Activated T-cell treated with anti-CD3 and anti-CD28 coated beads, Interleukin-2, amount 50 U/mL, for 72 hours (primary cell): ENCODE measurements around the gene CPNE7. TPM values are rescaled to one million over a fixed set of nuclear protein-coding genes. Genes with fewer than 3 reads are reported as not detected.

Source experiments
- ATAC-seq, 2 donors: fragments of 150-1000 bp; cut with Tn5 transposase; replicated peaks in 1 of 2; 2 replicates each; pipeline ENCODE4 v1.10.0; 2021; ENCODE audit warnings: moderate library complexity in 2 of 2, mild to moderate bottlenecking in 1 of 2
- DNase-seq, 2 donors: peaks; one replicate each; pipeline ENCODE4 v3.0.0; 2021 to 2022; ENCODE audit warnings: mixed read lengths in 1 of 2
- H3K27ac Mint-ChIP-seq: one replicate; pipeline ENCODE4 v1.8.0; 2022; ENCODE audit warnings: mild to moderate bottlenecking, moderate library complexity, mixed read lengths
- H3K27me3 Mint-ChIP-seq: one replicate; pipeline ENCODE4 v1.8.0; 2022; ENCODE audit warnings: low read depth, mixed read lengths
- H3K36me3 Mint-ChIP-seq, 2 donors: one replicate each; pipeline ENCODE4 v1.8.0; 2022; ENCODE audit warnings: mixed read lengths in 2 of 2, mild to moderate bottlenecking in 1 of 2; ENCODE audit not compliant: insufficient read depth in 2 of 2
- H3K4me1 Mint-ChIP-seq: one replicate; pipeline ENCODE4 v1.8.0; 2022; ENCODE audit warnings: low read depth, mixed read lengths
- H3K4me3 Mint-ChIP-seq, 2 donors: one replicate each; pipeline ENCODE4 v1.8.0; 2022; ENCODE audit warnings: mild to moderate bottlenecking in 2 of 2, mixed read lengths in 2 of 2, moderate library complexity in 2 of 2
- H3K9me3 Mint-ChIP-seq, 2 donors: one replicate each; pipeline ENCODE4 v1.8.0; 2022; ENCODE audit warnings: mixed read lengths in 2 of 2
- total RNA-seq, 2 donors: library from RNA; stranded (reverse); gene quantifications; one replicate each; pipeline ENCODE4 v1.2.3, GENCODE V29; 2022

CPNE7 gene
- 10 to 100 TPM; 10.9 to 11.4 TPM for total RNA-seq

- Mint-ChIP-seq H3K9me3 (no peaks in the 10 kb centered on the region), H3K36me3 (no peaks in the 10 kb centered on the region), H3K27me3 (peaks cover 8% of the 10 kb centered on the region), H3K27ac (no peak within 1 kb of the TSS), H3K4me3 (peak within 1 kb of the TSS; percentile 74 to 77), H3K4me1 (no peaks in the 10 kb centered on the region)
- DNase-seq = peak in 1 of 2 donors; percentile 33
- ATAC-seq = peak; percentile 24 to 34
These were observed at the start of gene CPNE7 for GRCh38 chr16:89575247-89576152. Gene CPNE7, plus strand, starts transcription at chr16:89575758. Its CDS starts 140 bp downstream, at chr16:89575898.

GRCh38 chr16:89529097-89529496 is 46.5 kb upstream of the CPNE7 start:
- ATAC-seq (no peak), DNase-seq (no peak)
- Mint-ChIP-seq H3K27me3 (no peaks in the 10 kb centered on the region), H3K27ac (no peak overlapping the region), H3K4me3 (no peak overlapping the region), H3K36me3 (peaks cover 1 to 20% of the 10 kb centered on the region in 2 donors), H3K9me3 (no peaks in the 10 kb centered on the region), H3K4me1 (peaks cover 8% of the 10 kb centered on the region)

DNA sequence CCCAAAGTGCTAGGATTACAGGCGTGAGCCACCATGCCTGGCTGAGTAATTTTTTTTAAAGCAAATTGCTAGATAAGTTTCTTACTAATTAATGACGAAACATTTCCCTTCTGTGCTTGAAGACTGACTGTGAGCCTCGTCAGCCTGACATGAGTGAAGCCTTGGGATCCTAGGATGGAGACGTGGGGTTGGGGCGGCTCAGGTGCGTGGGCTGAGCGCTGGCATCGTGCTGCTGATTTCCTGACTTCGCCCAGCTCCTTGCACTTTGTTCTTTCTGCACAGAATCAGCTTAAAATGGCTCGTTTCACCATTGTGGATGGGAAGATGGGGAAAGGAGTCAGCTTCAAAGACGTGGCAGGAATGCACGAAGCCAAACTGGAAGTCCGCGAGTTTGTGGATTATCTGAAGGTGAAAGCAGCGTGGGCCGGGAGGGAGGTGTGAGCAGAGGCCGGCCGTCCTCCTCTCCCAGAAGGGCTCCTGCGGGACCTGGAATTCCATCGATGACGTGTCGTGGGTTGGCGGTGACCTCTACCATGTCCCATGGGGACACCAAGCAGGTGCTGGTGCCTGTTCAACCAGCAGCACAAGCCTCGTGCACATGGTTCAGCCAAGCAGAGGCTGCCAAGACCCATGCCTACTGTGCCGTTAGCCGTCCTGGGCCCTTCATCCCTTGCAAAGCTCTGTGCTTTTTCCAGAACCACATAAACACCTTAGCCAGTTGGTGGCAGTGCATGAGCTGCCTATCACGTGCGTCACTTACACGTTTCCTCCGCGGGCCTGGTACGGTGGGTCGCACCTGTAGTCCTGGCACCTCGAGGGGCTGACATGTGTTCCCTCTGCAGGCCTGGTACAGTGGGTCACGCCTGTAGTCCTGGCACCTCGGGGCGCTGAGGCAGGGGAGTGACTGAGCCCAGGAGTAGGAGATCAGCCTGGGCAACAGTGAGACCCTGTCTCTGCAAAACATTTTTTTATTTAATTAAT is 44.9 kb upstream of the CPNE7 start:
- Mint-ChIP-seq H3K27ac (no peak overlapping the region), H3K36me3 (peaks cover 2 to 25% of the 10 kb centered on the region in 2 donors), H3K27me3 (no peaks in the 10 kb centered on the region), H3K4me3 (no peak overlapping the region), H3K9me3 (no peaks in the 10 kb centered on the region), H3K4me1 (peaks cover 17% of the 10 kb centered on the region)
- ATAC-seq = no peak
- DNase-seq = no peak

- DNase-seq (no peak), ATAC-seq (no peak)
- H3K27ac Mint-ChIP-seq = no peak overlapping the region
- H3K27me3 Mint-ChIP-seq = no peaks in the 10 kb centered on the region
- H3K4me3 Mint-ChIP-seq = no peak overlapping the region
- H3K9me3 Mint-ChIP-seq = no peaks in the 10 kb centered on the region
- H3K36me3 Mint-ChIP-seq = peaks cover 2 to 25% of the 10 kb centered on the region in 2 donors
- H3K4me1 Mint-ChIP-seq = peaks cover 17% of the 10 kb centered on the region
These were observed 43.6 kb upstream of the CPNE7 start for GRCh38 chr16:89531821-89532526.

DNA sequence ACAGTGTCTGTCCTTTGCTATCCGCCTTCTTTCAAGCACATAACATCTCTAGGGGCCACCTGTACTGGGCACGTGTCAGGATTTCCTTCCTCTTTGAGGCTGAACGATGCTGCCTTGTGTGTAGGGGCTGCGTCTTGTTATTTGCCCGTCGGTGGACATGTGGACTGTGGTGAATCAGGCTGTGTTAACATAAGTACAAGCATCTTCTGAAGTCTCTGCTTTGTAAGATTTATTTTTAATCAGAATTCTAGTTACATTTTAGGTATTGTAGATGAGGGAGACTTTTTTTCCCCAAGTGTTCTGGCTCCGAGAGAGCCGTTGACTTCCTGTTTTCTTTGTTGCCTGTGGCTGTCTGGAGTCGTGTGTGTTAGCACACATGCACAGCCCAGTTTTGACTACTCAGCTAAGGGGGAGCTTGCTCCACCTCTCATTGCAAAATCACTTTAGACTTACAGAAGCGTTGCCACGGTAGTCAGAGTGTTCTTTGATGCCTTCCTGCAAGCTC is 41.3 kb upstream of the CPNE7 start:
- Mint-ChIP-seq H3K36me3 (peaks cover 3 to 20% of the 10 kb centered on the region in 2 donors), H3K4me1 (peaks cover 17% of the 10 kb centered on the region), H3K4me3 (peak overlapping the region; percentile 3 to 36), H3K27ac (peak overlapping the region; percentile 49), H3K27me3 (no peaks in the 10 kb centered on the region), H3K9me3 (no peaks in the 10 kb centered on the region)
- ATAC-seq (peak; percentile 60 to 80), DNase-seq (no peak)

GRCh38 chr16:89536371-89536770 is 39.2 kb upstream of the CPNE7 start:
- ATAC-seq (no peak), DNase-seq (no peak)
- H3K4me3 Mint-ChIP-seq = no peak overlapping the region
- H3K27me3 Mint-ChIP-seq = no peaks in the 10 kb centered on the region
- H3K4me1 Mint-ChIP-seq = peaks cover 17% of the 10 kb centered on the region
- H3K27ac Mint-ChIP-seq = no peak overlapping the region
- no peaks in the 10 kb centered on the region for H3K9me3 Mint-ChIP-seq
- peaks cover 3 to 20% of the 10 kb centered on the region in 2 donors for H3K36me3 Mint-ChIP-seq

GRCh38 chr16:89536886-89537548 is 38.5 kb upstream of the CPNE7 start:
- ATAC-seq = no peak
- no peak overlapping the region for H3K27ac Mint-ChIP-seq
- no peaks in the 10 kb centered on the region for H3K27me3 Mint-ChIP-seq
- H3K36me3 Mint-ChIP-seq = peaks cover 3 to 17% of the 10 kb centered on the region in 2 donors
- DNase-seq = no peak
- H3K4me3 Mint-ChIP-seq = no peak overlapping the region
- H3K4me1 Mint-ChIP-seq = peaks cover 17% of the 10 kb centered on the region
- no peaks in the 10 kb centered on the region for H3K9me3 Mint-ChIP-seq

DNA sequence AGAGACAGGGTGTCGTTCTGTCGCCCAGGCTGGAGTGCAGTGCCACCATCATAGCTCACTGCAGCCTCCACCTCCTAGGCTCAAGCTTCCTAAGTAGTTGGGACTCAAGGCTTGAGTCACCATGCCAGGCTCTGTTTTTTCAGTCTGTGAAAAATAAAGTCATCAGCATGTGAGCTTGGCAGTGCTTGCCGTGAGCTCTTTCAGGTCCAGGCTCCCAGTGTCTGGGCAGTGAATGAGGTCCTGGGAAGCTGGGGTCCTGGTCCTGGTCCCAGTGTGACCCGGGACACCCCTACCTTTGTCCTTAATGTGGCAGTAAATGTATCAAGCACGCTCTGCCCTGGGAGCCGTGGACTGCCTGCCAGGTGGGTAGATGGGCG is 38.0 kb upstream of the CPNE7 start:
- Mint-ChIP-seq H3K27ac (no peak overlapping the region), H3K9me3 (no peaks in the 10 kb centered on the region), H3K4me1 (peaks cover 17% of the 10 kb centered on the region), H3K4me3 (no peak overlapping the region), H3K36me3 (peaks cover 3 to 16% of the 10 kb centered on the region in 2 donors), H3K27me3 (no peaks in the 10 kb centered on the region)
- DNase-seq (no peak), ATAC-seq (no peak)

- Mint-ChIP-seq H3K4me1 (peaks cover 17% of the 10 kb centered on the region), H3K4me3 (no peak overlapping the region), H3K27ac (no peak overlapping the region), H3K27me3 (no peaks in the 10 kb centered on the region), H3K9me3 (no peaks in the 10 kb centered on the region), H3K36me3 (peaks cover 3 to 14% of the 10 kb centered on the region in 2 donors)
- ATAC-seq (no peak), DNase-seq (no peak)
These were observed 37.3 kb upstream of the CPNE7 start for GRCh38 chr16:89538286-89538685.

- H3K36me3 Mint-ChIP-seq = peaks cover 1% of the 10 kb centered on the region in 2 donors
- no peak overlapping the region for H3K27ac Mint-ChIP-seq
- no peaks in the 10 kb centered on the region for H3K4me1 Mint-ChIP-seq
- no peak overlapping the region for H3K4me3 Mint-ChIP-seq
- H3K9me3 Mint-ChIP-seq = no peaks in the 10 kb centered on the region
- H3K27me3 Mint-ChIP-seq = no peaks in the 10 kb centered on the region
- ATAC-seq = no peak
- DNase-seq = no peak
These were observed 35.0 kb upstream of the CPNE7 start for GRCh38 chr16:89540557-89540956.

- no peak for DNase-seq
- H3K9me3 Mint-ChIP-seq = no peaks in the 10 kb centered on the region
- no peaks in the 10 kb centered on the region for H3K4me1 Mint-ChIP-seq
- no peaks in the 10 kb centered on the region for H3K27me3 Mint-ChIP-seq
- H3K4me3 Mint-ChIP-seq = no peak overlapping the region
- ATAC-seq = no peak
- peaks cover 1 to 2% of the 10 kb centered on the region in 2 donors for H3K36me3 Mint-ChIP-seq
- no peak overlapping the region for H3K27ac Mint-ChIP-seq
These were observed 33.8 kb upstream of the CPNE7 start for GRCh38 chr16:89541792-89542191.

DNA sequence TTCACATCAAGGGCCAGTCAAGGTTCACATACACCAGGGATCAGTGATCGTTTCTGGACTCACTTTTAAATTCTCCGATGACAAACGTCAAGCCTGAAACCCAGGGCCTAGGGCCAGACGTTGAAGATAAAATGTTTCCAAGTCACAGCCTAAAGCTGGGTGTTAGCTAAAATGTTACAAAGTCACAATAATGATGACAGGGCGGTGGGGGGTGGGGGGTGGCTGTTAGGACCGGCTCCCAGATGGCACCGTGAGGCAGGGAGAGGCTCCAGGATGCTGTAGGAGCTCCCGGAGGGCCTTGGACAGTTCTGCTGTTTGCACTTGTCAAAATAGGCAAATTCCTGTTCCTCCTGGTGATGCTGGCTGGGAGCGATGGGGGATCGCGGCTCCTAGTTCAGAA is 31.4 kb upstream of the CPNE7 start:
- Mint-ChIP-seq H3K27ac (no peak overlapping the region), H3K36me3 (peaks cover 0 to 3% of the 10 kb centered on the region in 2 donors), H3K4me1 (peaks cover 13% of the 10 kb centered on the region), H3K9me3 (no peaks in the 10 kb centered on the region), H3K4me3 (no peak overlapping the region), H3K27me3 (no peaks in the 10 kb centered on the region)
- DNase-seq (no peak), ATAC-seq (no peak)
